HG03354 (cell line): ENCODE measurements around the gene C1orf35.

Source experiments
- ATAC-seq: cut with Tn5 transposase; IDR thresholded peaks from one replicate; pipeline ENCODE4 v1.9.1; 2021; ENCODE audit warnings: mild to moderate bottlenecking; ENCODE audit not compliant: unreplicated experiment, poor library complexity, severe bottlenecking

C1orf35 gene

GRCh38 chr1:228097333-228098081, 5.6 kb downstream of the C1orf35 start:
- no peak for ATAC-seq

GRCh38 chr1:228096416-228097332, 6.5 kb downstream of the C1orf35 start:
- no peak for ATAC-seq

GRCh38 chr1:228095938-228096337, 7.2 kb downstream of the C1orf35 start:
- ATAC-seq: no peak

- ATAC-seq: no peak
Observed at GRCh38 chr1:228095161-228095560, 8.0 kb downstream of the C1orf35 start.

GRCh38 chr1:228094432-228095016, 8.6 kb downstream of the C1orf35 start:
- no peak for ATAC-seq

GRCh38 chr1:228093050-228093906, 9.8 kb downstream of the C1orf35 start:
- no peak for ATAC-seq

- no peak for ATAC-seq
Observed at GRCh38 chr1:228092342-228093049, 10.6 kb downstream of the C1orf35 start.

- no peak for ATAC-seq
Observed at GRCh38 chr1:228091084-228091483, 12.0 kb downstream of the C1orf35 start.

GRCh38 chr1:228090613-228091081, 12.5 kb downstream of the C1orf35 start:
- no peak for ATAC-seq

GRCh38 chr1:228089519-228090380, 13.4 kb downstream of the C1orf35 start:
- no peak for ATAC-seq

GRCh38 chr1:228088586-228089498, 14.3 kb downstream of the C1orf35 start:
- no peak for ATAC-seq

GRCh38 chr1:228087771-228088251, 15.3 kb downstream of the C1orf35 start:
- no peak for ATAC-seq

GRCh38 chr1:228085287-228085951, 17.7 kb downstream of the C1orf35 start:
- ATAC-seq: no peak

GRCh38 chr1:228084797-228085196, 18.3 kb downstream of the C1orf35 start:
- ATAC-seq: no peak

GRCh38 chr1:228084325-228084724, 18.8 kb downstream of the C1orf35 start:
- ATAC-seq: no peak

GRCh38 chr1:228083871-228084278, 19.2 kb downstream of the C1orf35 start:
- ATAC-seq: no peak
